HepG2 (cell line): ENCODE results near the gene SPATA25. TPM values are rescaled to one million over a fixed set of nuclear protein-coding genes. Genes with fewer than 3 reads are reported as not detected.

Experiments
- AKNA ChIP-seq: sonication (generic); formaldehyde crosslinking; IDR thresholded peaks from 2 replicates; pipeline ENCODE4 v1.4.0; 2020; ENCODE audit warnings: missing genetic modification reagents, borderline replicate concordance
- BCL6 ChIP-seq: IDR thresholded peaks from 2 replicates; pipeline ENCODE4 v1.6.1; 2016; ENCODE audit warnings: missing genetic modification reagents, missing compliant biosample characterization
- CCAR2 ChIP-seq: fragments of 200-400 bp; formaldehyde crosslinking; optimal IDR thresholded peaks from 2 replicates; pipeline ENCODE3; 2018; ENCODE audit warnings: low read depth, mild to moderate bottlenecking, low read length, moderate library complexity
- CCDC6 ChIP-seq: sonication (generic); formaldehyde crosslinking; IDR thresholded peaks from 2 replicates; pipeline ENCODE4 v1.8.1; 2022; ENCODE audit warnings: mild to moderate bottlenecking, missing genetic modification reagents, moderate library complexity
- ISX ChIP-seq: sonication (generic); formaldehyde crosslinking; conservative IDR thresholded peaks from 2 replicates; pipeline ENCODE4 v1.5.0; 2020; ENCODE audit warnings: missing genetic modification reagents
- KDM5A ChIP-seq: fragments of 200-600 bp; sonication (generic); IDR thresholded peaks from 2 replicates; pipeline ENCODE4 v1.7.0; 2018; ENCODE audit warnings: antibody characterized with exemption, mild to moderate bottlenecking, low read length, borderline replicate concordance
- PCBP2 ChIP-seq: fragments of 200-400 bp; formaldehyde crosslinking; optimal IDR thresholded peaks from 2 replicates; pipeline ENCODE3; 2018; ENCODE audit warnings: low read length, low read depth; ENCODE audit not compliant: poor library complexity, severe bottlenecking
- RFXANK ChIP-seq: IDR thresholded peaks from 2 replicates; pipeline ENCODE4 v1.6.1; 2016
- RNF2 ChIP-seq: fragments of 450-650 bp; conservative IDR thresholded peaks from 2 replicates; pipeline ENCODE4 v1.6.1; 2016; ENCODE audit warnings: low read depth
- SRY ChIP-seq: sonication (generic); formaldehyde crosslinking; IDR thresholded peaks from 2 replicates; pipeline ENCODE4 v1.8.0; 2022; ENCODE audit warnings: mild to moderate bottlenecking, missing genetic modification reagents
- XRCC5 ChIP-seq: fragments of 200-400 bp; formaldehyde crosslinking; optimal IDR thresholded peaks from 2 replicates; pipeline ENCODE3; 2017; ENCODE audit warnings: mild to moderate bottlenecking, low read length
- ZNF496 ChIP-seq: sonication (generic); formaldehyde crosslinking; IDR thresholded peaks from 2 replicates; pipeline ENCODE4 v1.8.1; 2023; ENCODE audit warnings: mild to moderate bottlenecking, moderate library complexity, missing genetic modification reagents; ENCODE audit not compliant: insufficient replicate concordance
- ZNF639 ChIP-seq: conservative IDR thresholded peaks from 2 replicates; pipeline ENCODE4 v1.6.1; 2018; ENCODE audit warnings: missing genetic modification reagents
- ZNF75D ChIP-seq: sonication (generic); formaldehyde crosslinking; IDR thresholded peaks from 2 replicates; pipeline ENCODE4 v1.8.1; 2023; ENCODE audit warnings: missing genetic modification reagents, mild to moderate bottlenecking, borderline replicate concordance
- polyA plus RNA-seq, 8 experiments: library from polyadenylated mRNA; depleted of rRNA in 3 of 8; stranded (reverse) in 7 of 8; unstranded in 1 of 8; fragments of >200 nt; fragmentation: Illumina TruSeq in 4 of 8; extraction: Trizol in 4 of 8; gene quantifications; 2 replicates each; pipeline versions ENCODE4 v1.2.1 to v1.2.3, GENCODE V29; 2011 to 2016; ENCODE audit warnings: low read depth in 4 of 8, missing spikeins in 1 of 8, mixed read lengths in 1 of 8; ENCODE audit not compliant: insufficient read depth in 1 of 8
- total RNA-seq, 5 experiments: library from RNA; depleted of rRNA; stranded (reverse); fragments of >200 nt; fragmentation: Illumina TruSeq; extraction: Trizol; gene quantifications; 2 replicates each; pipeline ENCODE4 v1.2.3, GENCODE V29; 2016; ENCODE audit warnings: low read depth in 1 of 5
- TF ChIP-seq, protein P1 (sequence below): sonication (generic); formaldehyde crosslinking; IDR thresholded peaks from 2 replicates; pipeline ENCODE4 v1.4.0; 2020; ENCODE audit warnings: mild to moderate bottlenecking, missing genetic modification reagents
- TF ChIP-seq, protein P2 (sequence below): IDR thresholded peaks from 2 replicates; pipeline ENCODE4 v1.6.1; 2016; ENCODE audit warnings: mild to moderate bottlenecking

The SPATA25 gene
- total and polyA plus RNA-seq, 2 of the 13 experiments (the other 11 are each of a cell fraction or from before 2014, with no cell fraction given), result 4.8 to 7.6 TPM

GRCh38 chr20:45880988-45881788, 6.2 kb downstream of the SPATA25 start, which contains the start of gene ZSWIM1 (continued):
- TF ChIP-seq ISX (CRISPR knock-in tag) (no peak), SRY (CRISPR knock-in tag) (no peak), ZNF639 (CRISPR knock-in tag) (no peak; the same call in 1 of the 2 replicates), RNF2 (no peak), XRCC5 (peak; percentile 79), AKNA (CRISPR knock-in tag) (no peak), CCAR2 (peak; percentile 85), BCL6 (peak; percentile 15; the same call in 1 of the 2 replicates), KDM5A (peak; percentile 86), ZNF75D (CRISPR knock-in tag) (no peak), CCDC6 (CRISPR knock-in tag) (no peak), RFXANK (CRISPR knock-in tag) (peak; percentile 89), ZNF496 (CRISPR knock-in tag) (no peak), PCBP2 (no peak)
- TF ChIP-seq, protein P1, sequence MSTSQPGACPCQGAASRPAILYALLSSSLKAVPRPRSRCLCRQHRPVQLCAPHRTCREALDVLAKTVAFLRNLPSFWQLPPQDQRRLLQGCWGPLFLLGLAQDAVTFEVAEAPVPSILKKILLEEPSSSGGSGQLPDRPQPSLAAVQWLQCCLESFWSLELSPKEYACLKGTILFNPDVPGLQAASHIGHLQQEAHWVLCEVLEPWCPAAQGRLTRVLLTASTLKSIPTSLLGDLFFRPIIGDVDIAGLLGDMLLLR (CRISPR knock-in tag), result peak; percentile 64; the same call in 1 of the 2 replicates
- TF ChIP-seq, protein P2, sequence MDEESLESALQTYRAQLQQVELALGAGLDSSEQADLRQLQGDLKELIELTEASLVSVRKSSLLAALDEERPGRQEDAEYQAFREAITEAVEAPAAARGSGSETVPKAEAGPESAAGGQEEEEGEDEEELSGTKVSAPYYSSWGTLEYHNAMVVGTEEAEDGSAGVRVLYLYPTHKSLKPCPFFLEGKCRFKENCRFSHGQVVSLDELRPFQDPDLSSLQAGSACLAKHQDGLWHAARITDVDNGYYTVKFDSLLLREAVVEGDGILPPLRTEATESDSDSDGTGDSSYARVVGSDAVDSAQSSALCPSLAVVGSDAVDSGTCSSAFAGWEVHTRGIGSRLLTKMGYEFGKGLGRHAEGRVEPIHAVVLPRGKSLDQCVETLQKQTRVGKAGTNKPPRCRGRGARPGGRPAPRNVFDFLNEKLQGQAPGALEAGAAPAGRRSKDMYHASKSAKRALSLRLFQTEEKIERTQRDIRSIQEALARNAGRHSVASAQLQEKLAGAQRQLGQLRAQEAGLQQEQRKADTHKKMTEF (CRISPR knock-in tag), result peak; percentile 85
